Activated CD8-positive, alpha-beta memory T cell treated with anti-CD3 and anti-CD28 coated beads for 48 hours (primary cell): ENCODE results near the gene RPS6KA5.

Experiments
- DNase-seq, 3 experiments: peaks; one replicate each; pipeline ENCODE4 v3.0.0-alpha.2; 2020; ENCODE audit warnings: low read depth in 2 of 3, low spot score in 2 of 3

The RPS6KA5 gene

GRCh38 chr14:90810806-90811205, 249.6 kb downstream of the RPS6KA5 start:
- DNase-seq = no peak

- DNase-seq = no peak
Observed at GRCh38 chr14:90809530-90810312, 250.7 kb downstream of the RPS6KA5 start.

- DNase-seq = no peak
Observed at GRCh38 chr14:90808759-90809529, 251.5 kb downstream of the RPS6KA5 start.

GRCh38 chr14:90807060-90807459, 253.4 kb downstream of the RPS6KA5 start:
- DNase-seq = no peak

GRCh38 chr14:90805662-90806540, 254.5 kb downstream of the RPS6KA5 start:
- no peak for DNase-seq

- no peak for DNase-seq
Observed at GRCh38 chr14:90805084-90805391, 255.4 kb downstream of the RPS6KA5 start.

- no peak for DNase-seq
Observed at GRCh38 chr14:90804292-90805083, 256.0 kb downstream of the RPS6KA5 start.

GRCh38 chr14:90803249-90803648, 257.2 kb downstream of the RPS6KA5 start:
- DNase-seq = no peak

- DNase-seq = no peak
Observed at GRCh38 chr14:90799420-90799819, 261.0 kb downstream of the RPS6KA5 start.

GRCh38 chr14:90797919-90798318, 262.5 kb downstream of the RPS6KA5 start:
- DNase-seq = no peak
